Measurements from ENCODE around the gene PKP3. TPM values are rescaled to one million over a fixed set of nuclear protein-coding genes. Genes with fewer than 3 reads are reported as not detected.

Gene PKP3
- total and polyA plus RNA-seq, 9 of the 15 experiments (the other 6 are each of a cell fraction or from before 2014, with no cell fraction given), result 0.11 to 110 (median 30.7) TPM

- TF ChIP-seq KLF1 (tag; IDR thresholded peaks at IDR 0.05) (0 out of 2 replicates have a peak, but pooled peaks have one; percentile 39), PTBP1 (IDR thresholded peaks at IDR 0.05; ENCODE audit: low read depth, low read length) (no peak), REST (IDR thresholded peaks at IDR 0.05; ENCODE audit: borderline replicate concordance) (no peak), REST (CRISPR knock-in tag; IDR thresholded peaks at IDR 0.05; ENCODE audit: low read depth) (peak; percentile 86), MBD2 (IDR thresholded peaks at IDR 0.05; ENCODE audit: borderline replicate concordance, low read depth) (no peak), FOXJ2 (tag; IDR thresholded peaks at IDR 0.05) (no peak), LCOR (CRISPR knock-in tag; IDR thresholded peaks at IDR 0.05) (no peak), HNRNPL (IDR thresholded peaks at IDR 0.05; ENCODE audit: low read depth, low read length) (no peak), FOXM1 (IDR thresholded peaks at IDR 0.05; ENCODE audit: low read depth) (no peak), FOXM1 (CRISPR knock-in tag; IDR thresholded peaks at IDR 0.05; ENCODE audit: low read depth) (no peak), MTA3 (IDR thresholded peaks at IDR 0.05; ENCODE audit: borderline replicate concordance) (no peak), ZNF830 (CRISPR knock-in tag; IDR thresholded peaks at IDR 0.05) (0 out of 2 replicates have a peak, but pooled peaks have one; percentile 90), POLR2A (conservative IDR thresholded peaks at IDR 0.05) (no peak), ZNF551 (CRISPR knock-in tag; IDR thresholded peaks at IDR 0.05) (no peak), ZNF140 (CRISPR knock-in tag; IDR thresholded peaks at IDR 0.05) (peak; percentile 84), HEY1 (CRISPR knock-in tag; IDR thresholded peaks at IDR 0.05; ENCODE audit: borderline replicate concordance) (no peak), ZNF143 (CRISPR knock-in tag; IDR thresholded peaks at IDR 0.05) (no peak), KLF10 (CRISPR knock-in tag; IDR thresholded peaks at IDR 0.05) (peak; percentile 72; the same call in 1 of the 2 replicates), SMAD3 (CRISPR knock-in tag; conservative IDR thresholded peaks at IDR 0.05) (peak; percentile 96), SLC30A9 (CRISPR knock-in tag; IDR thresholded peaks at IDR 0.05) (0 out of 2 replicates have a peak, but pooled peaks have one; percentile 65), IFI16 (CRISPR knock-in tag; IDR thresholded peaks at IDR 0.05) (peak; percentile 95), KDM4B (IDR thresholded peaks at IDR 0.05; ENCODE audit: borderline replicate concordance in 2 of 2, low read depth in 1 of 2) (no peak)
Measured at GRCh38 chr11:352456-353031, 41.5 kb upstream of the PKP3 start (continued).

Measured in K562 (cell line).